HFF-Myc (cell line): ENCODE measurements around the gene TBX21.
A peak's percentile ranks its signal among the peaks of the same experiment; 100 is the strongest.

ENCODE experiments used
- DNase-seq: peaks from one replicate; pipeline ENCODE4 v3.0.0-alpha.2; 2011; ENCODE audit warnings: low read depth; ENCODE audit errors: extremely low read depth
- H3K4me3 ChIP-seq: replicated peaks from 2 replicates; pipeline ENCODE4 v1.5.1; 2011; ENCODE audit warnings: low read depth, mild to moderate bottlenecking, control low read depth, low read length
- TF ChIP-seq, protein P1 (sequence below): IDR thresholded peaks from 2 replicates; pipeline ENCODE4 v1.5.1; 2012; ENCODE audit warnings: mild to moderate bottlenecking, low read depth, low read length, control low read depth; ENCODE audit errors: missing control alignments

TBX21 gene

DNA sequence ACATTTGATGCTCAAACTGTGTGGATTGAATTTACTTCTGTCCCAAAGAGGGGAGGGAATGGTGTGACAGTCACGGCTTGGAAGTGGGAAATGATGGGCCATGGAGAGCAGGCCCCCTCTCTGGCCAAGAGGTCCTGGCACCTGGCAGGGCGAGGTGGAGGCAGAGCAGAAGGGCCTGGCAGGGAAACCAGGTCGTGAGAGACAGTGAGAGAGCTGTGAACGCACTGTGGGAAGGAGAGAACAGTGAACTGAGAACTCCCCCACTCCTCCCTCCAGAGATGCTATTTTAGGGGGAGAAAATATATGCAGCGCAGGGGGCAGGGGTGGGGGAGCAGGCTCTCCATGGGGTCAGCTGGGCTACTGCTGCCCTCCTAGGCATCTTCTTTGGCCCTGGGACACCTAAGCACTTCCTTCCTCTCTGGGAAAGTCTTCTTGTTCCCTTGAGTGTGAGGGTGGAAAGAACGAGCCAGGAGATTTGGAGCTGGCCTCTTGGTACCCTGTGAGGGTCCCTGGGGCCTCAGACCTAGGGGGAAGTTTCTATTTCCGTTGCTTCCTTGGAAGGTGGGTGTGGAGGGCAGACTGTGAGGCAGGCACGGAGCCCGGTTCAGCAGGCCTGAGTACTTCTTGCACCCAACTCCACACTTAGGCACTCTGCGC is 17.2 kb upstream of the TBX21 start:
- no peak overlapping the region for H3K4me3 ChIP-seq
- no peak for DNase-seq

DNA sequence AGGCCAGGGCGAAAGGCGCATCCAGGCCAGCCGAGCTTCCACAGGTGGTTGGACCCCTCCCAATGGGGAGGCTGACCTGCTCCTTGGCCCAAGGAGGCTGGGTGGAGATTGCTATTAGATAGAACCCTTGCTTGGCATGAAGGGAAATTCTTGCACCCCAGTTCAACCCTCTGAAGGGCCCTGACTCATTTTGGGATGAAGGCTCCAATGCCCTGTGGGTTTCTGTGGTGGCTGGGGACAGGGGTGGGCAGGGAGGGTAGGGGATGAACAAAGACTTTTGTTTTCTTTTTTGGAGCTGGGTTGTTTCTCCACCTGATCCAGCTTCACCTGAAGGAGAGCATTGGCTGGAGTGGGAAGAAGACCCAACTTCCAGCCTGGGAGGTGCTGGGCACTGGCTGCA is 16.7 kb upstream of the TBX21 start:
- TF ChIP-seq, protein P1, sequence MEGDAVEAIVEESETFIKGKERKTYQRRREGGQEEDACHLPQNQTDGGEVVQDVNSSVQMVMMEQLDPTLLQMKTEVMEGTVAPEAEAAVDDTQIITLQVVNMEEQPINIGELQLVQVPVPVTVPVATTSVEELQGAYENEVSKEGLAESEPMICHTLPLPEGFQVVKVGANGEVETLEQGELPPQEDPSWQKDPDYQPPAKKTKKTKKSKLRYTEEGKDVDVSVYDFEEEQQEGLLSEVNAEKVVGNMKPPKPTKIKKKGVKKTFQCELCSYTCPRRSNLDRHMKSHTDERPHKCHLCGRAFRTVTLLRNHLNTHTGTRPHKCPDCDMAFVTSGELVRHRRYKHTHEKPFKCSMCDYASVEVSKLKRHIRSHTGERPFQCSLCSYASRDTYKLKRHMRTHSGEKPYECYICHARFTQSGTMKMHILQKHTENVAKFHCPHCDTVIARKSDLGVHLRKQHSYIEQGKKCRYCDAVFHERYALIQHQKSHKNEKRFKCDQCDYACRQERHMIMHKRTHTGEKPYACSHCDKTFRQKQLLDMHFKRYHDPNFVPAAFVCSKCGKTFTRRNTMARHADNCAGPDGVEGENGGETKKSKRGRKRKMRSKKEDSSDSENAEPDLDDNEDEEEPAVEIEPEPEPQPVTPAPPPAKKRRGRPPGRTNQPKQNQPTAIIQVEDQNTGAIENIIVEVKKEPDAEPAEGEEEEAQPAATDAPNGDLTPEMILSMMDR, result no peak
- H3K4me3 ChIP-seq, result no peak overlapping the region
- no peak for DNase-seq

More for the DNA sequence above, 17.2 kb upstream of the TBX21 start:
- TF ChIP-seq, protein P1, result no peak

DNA sequence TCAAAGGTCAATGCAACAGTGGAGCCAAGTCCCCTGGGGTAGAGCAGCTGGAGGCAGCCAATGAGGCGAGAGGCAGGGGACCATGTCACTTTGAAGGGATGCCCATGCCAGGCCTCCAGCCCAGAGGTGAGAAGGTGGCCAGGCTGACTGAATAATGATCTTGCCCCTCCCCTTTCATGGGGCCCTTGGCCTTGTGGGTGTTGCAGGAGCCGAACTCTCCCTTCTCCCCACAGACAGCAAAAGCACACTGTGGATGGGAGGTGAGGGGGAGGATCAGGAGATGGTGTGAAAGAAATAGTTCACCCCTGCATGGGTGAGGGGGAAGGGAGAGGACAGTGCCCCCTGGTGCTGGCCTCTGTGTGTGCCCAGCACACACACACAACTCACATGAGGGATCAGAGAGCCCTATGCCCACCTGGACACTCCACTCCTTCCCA is 15.8 kb upstream of the TBX21 start:
- TF ChIP-seq, protein P1, result peak; percentile 42
- H3K4me3 ChIP-seq, result no peak overlapping the region
- no peak for DNase-seq

DNA sequence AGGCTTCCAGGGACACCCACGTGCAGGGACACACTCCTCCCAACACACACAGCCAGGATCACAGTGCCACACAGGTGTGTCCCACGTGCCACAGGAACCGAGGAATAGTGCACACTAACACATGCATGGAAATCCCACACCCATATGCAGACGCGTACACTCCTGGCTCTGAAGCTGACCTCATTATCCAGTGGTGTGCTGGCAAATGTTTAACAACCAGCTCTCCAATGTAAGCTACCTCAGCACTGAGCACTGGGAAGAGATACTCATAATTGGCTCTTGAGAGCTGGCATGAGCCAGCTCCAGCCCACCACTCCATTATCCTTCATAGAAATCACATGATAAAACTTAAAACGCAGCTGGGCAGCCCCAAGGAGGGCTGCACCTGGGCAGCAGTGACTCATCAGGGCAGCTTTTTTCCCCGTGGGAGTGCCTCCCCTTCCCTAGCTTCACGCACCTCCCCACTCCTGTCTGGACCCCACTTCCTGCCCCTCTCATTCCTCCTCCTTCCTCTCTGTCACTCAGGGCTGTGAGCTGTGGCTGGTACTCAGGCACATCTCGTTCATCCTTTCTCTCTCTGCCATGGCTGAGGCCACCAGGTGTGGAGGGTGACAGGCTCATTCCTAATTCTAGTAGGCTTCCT is 14.9 kb upstream of the TBX21 start:
- H3K4me3 ChIP-seq, result no peak overlapping the region
- DNase-seq, result no peak
- TF ChIP-seq, protein P1, result no peak

DNA sequence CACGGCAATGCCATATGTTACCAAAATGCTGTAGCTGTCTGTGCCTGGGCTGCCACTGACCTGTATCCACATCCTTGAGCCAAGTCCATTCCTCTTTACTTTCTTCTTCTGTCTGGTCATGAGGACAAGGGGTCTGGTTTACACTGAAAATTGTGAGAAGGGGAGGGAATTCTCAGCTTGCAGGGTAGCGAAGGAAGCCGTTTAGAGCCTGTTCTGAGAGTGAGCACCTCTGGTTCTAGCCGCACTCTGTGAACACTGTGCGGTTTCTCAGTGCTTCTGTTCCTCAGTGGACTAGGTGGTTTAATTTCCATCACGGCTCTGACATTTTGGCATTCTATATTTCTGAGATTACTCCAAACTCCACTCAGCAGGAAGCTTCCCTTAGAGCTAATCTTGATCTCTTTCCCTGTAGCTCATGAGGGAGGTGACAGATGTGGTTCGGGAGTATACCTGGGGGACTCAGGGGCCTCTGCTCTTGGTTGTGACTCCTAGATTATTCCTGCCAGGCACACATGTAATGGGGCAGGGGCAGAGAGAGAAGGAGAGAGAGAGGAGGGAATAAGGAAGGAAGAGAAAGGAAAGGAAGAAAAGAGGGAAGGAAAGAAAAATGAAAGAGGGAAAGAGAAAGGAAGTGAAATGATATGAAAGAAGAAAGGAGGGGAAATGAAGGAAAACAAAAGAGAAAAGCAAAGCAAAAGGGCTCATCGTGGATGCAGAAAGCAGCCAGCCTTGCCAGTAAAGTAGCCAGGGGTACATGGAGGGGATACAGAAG is 14.2 kb upstream of the TBX21 start:
- H3K4me3 ChIP-seq, result no peak overlapping the region
- no peak for DNase-seq
- TF ChIP-seq, protein P1, result no peak

DNA sequence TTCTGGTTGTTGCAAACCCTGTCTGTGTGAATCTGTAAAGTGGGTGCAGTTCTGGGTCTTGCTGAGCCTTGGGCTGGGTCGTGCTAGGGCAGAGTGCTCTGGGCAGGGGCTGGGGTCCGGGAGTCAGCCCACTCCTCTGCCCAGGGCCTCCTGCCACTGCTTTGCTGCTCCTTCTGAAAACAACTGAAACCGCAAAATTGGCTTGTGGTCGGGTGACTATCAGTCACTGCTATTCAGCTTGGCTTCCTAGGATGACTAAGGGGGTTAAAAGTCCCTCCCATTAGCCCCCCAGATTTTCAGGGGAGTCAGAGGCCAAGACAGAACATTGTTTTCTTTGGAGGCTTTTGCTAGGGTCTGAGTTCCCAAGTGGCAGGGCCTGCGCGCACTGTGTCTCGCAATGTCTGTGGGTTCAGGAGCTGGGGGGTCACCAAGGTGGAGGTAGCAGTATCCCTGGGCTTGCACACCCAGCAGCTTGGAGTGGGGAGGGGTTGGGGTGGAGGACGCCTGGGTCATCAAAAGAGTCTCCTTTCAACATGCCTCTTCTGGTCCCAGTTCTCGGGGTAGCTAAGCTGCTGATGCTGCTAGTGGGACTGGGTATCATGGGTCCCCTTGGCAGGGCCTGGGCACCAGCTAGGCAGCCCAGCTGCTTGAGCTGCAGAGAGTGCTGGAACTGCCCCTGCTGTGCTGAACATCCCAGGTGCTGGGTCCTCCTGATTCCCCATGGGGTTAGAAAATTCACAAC is 13.5 kb upstream of the TBX21 start:
- no peak for DNase-seq
- TF ChIP-seq, protein P1, result no peak
- no peak overlapping the region for H3K4me3 ChIP-seq
